DMS53 (cell line): Measurements from ENCODE around the gene DNER.

ENCODE experiments used
- DNase-seq: peaks from one replicate; lab custom pipeline; 2025; lab: John Stamatoyannopoulos, UW

DNER gene

DNA sequence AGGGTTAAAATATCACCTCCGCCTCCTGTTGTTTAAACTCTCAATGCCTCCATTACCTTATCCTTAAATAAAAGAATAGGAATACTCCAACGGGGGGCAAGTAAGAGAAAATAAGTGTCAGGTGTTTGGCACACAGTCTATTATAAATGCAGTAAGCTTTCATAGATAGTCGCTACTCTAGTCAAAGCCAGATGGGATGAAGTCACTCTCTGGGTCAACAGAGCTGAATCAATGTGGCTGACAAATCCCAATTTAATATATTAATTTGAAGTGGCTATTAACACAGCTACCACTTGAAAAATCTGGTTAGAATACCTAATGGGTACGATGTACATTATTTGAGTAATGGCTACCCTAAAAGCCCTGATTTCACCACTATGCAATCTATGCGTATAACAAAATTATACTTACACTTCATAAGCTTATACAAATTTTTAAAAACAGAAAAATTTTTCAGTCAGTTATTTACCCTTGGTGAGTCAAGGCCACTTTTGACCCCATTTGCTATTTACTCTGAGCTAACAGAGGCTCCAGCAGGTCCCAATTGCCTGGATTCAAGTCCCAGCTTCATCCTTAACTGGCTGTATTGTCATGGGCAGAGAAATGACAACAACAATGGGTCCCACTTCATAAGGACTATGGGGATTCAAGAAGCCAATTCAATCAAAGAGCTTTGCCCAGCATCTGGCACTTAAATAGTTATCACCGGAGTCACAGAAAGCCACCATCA is 275.8 kb downstream of the DNER start:
- DNase-seq = peak; percentile 61

GRCh38 chr2:229437467-229437866 is 276.9 kb downstream of the DNER start:
- DNase-seq = no peak

DNA sequence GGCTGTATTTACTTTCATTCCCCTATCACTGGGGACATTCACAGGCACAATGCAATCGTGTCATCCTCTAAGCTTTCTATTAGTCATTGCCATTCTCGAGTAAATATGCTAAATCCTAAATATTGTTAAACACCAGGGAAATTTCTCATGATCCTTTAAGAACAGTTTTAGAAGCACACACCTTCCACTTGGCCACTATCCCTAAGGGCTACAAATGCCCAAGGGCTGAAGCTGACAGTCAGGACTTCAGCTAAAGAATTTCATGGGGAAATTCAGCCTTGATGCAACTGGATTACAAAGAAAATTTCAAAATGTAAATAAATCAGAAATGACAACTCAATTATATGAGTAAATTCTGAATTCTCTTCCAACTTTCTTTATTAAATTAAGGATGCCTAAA is 280.2 kb downstream of the DNER start:
- DNase-seq = no peak

DNA sequence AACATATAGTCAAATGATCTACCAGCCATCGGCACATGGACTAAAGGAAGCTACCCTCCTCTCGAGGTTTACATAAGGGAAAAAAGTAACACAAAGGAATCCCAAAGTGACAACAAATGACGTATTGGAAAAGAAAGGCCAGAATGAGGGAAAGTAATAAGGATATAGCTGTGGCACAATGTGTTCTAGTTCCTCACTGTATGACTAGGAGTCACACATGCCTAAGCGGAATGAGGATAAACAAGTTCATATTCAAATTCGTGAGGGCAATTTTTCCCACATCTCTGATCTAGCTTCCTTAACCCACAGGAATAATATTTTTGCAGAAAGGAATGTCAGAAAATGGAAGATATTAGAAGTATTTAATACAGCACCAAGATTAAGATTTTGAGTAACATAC is 281.0 kb downstream of the DNER start:
- no peak for DNase-seq

GRCh38 chr2:229431327-229431954 is 282.9 kb downstream of the DNER start:
- peak; percentile 78 for DNase-seq

DNA sequence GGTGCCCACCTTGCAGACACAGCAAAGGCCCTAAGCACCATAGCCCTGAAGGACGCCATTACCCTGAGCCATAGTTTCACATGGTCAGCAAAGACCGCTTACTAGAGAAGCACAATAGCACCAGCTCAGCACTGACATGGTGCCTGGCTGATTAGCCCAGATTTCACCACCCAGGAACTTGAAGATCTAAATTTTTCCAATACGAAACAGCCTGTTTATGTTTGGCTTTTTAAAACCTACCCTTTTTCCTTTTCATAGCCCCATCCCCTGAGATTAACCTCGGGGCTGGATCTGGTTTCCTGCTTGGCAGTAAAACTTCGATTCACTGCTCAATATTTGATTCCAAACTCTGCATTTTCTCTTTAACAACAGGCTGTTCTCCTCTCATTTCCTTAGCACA is 284.8 kb downstream of the DNER start:
- no peak for DNase-seq

GRCh38 chr2:229426464-229426863 is 287.9 kb downstream of the DNER start:
- no peak for DNase-seq

GRCh38 chr2:229425598-229425997 is 288.8 kb downstream of the DNER start:
- DNase-seq = no peak

- DNase-seq = no peak
These were observed 292.3 kb downstream of the DNER start for GRCh38 chr2:229422063-229422462.

DNA sequence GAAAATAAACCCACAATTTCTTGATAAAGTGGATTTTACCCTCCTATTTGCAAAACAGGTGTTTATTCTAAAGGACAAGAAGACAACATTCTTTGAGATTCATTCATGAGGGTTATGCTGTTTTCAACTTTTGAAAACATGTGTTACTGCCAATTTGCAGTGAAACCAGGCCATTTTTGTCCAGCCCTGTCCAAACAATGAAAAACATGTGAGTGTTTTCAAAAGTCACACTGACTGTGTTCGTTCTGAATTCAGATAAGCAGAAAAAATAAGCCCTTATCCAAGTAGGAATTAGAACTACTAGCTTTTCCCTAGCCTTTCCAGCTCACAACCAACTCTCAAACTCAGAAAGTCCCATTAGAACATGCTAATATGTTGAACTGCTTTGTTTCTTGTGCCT is 295.2 kb downstream of the DNER start:
- DNase-seq = no peak

DNA sequence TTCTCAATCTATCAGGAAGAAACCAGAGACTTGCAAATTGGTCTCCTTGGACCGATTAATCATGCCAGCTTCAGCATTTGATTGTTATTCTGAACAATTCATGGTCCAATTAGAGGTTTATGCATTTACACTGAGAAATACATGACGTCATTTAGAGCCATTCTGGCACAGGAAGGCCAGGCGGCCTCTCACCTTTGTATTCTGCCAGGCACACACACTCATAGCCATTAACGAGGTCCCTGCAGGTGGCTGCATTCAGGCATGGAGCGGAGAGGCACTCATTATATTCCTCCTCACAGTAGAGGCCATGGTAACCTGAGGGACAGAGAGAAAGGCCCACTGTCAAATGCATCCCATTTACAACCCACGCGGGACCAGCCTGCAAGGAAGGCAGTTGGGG is 296.4 kb downstream of the DNER start:
- DNase-seq = peak; percentile 93

DNA sequence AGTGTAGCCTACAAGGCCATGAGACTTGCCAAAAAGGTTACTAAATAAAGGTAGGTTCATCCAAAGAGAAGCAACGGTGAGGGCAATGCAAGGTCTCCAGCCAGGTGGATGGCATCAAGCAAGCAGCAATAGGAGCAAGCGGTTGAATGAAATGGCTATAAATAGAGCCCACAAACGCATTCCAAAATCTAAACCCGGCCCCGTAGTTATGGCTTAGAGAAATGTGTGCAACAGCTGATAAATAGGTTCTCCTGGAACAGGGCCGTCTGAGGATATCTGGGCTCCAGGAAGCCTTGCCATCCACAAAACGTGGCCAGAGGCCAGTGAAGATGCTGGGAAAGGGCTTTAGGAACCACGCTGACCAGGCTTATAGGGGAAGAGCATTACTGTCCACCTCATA is 297.2 kb downstream of the DNER start:
- no peak for DNase-seq

- DNase-seq = no peak
These were observed 298.1 kb downstream of the DNER start for GRCh38 chr2:229416116-229416694.

- DNase-seq = no peak
These were observed 299.7 kb downstream of the DNER start for GRCh38 chr2:229414631-229415030.

DNA sequence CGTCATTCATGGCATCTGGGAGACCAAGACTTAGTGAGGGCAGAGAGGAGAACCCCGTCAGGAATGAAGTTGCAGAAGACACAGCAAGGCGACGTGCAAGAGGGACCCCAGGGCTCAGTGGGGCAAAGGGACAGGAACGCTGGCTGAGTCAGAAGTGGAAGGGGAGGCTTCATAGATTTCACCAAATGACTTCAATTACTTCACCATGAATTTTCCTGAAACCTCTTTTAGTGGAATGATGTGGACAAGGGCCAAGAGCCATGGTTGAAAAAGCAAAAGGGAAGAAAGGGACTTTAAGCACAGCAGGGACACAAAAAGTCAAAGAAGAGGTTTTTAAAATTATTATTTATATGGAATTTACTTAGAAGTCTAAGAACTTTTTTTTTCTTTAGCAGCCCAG is 301.7 kb downstream of the DNER start:
- no peak for DNase-seq

DNA sequence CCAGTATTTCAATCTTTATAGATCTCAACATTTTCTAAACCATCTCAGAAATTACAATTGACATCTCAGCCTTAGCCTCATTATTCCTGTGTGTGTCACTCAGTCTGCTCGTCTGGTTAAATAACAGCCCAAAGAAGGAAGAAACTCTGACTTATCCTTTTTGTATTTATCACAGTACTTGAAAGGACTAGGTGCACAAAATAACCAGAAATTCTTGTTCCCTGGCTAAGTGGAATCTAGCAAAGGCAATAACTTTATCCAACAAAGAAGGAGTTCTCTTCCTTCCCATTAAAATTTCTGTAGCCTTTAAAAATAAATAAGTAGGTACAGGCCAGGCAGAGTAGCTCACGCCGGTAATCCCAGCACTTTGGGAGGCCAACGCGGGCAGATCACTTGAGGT is 303.4 kb downstream of the DNER start:
- peak; percentile 8 for DNase-seq

DNA sequence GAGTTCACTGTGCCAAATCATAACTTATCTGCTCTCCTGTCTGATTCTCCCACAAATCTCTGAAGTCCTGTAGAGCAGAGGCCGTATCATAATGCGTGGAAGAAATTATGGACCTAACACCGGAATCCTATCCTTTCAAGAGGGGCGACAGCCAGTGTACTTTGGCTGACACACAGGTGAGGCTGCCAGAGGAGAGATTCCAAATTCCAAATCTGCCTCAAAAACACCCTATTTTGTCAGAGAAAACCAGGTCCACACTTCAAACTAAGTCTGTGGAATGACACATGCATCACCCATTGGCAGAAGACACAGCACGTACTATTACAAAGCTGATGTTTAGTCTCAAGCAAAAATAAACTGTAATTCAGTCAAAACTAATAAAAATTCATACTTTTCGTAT is 304.1 kb downstream of the DNER start:
- no peak for DNase-seq

DNA sequence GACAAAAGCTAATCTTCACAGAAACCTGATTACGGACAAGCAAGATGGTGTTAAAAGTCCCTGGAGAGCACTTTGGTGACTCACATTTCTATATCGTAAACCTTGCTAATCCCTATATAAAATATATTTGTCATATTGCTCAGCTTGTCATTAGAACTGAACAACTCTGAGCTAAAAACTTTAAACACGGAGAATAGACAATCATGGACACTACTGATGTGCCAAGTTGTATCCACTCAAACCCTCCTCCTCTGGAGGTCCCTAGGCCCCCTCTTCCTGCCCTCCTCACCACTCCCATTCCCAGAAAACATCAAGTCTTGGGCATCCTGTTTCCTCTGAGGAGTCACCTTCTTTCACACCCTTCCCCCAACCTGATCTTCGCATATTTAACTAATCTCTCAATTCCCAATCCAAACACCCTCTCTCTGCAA is 304.6 kb downstream of the DNER start:
- DNase-seq = no peak

DNA sequence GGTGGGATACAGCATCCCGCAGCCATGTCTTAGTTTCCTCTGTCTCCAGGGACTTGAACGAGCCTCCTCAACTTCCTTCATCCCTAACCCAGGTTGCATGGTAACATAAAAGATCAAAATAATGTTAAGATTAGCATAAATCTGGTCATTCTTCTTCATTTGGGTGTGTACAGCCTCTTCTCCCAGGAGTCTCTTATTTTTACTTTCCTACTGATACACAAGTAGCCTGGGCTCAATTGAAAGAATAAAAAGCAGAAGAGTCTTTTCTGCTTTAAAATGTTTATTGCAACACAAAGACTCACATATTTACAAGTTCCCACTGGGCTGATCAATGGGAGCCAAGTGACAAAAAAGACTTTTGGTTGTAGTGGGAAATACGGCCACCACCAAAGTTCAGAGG is 305.4 kb downstream of the DNER start:
- DNase-seq = no peak

DNA sequence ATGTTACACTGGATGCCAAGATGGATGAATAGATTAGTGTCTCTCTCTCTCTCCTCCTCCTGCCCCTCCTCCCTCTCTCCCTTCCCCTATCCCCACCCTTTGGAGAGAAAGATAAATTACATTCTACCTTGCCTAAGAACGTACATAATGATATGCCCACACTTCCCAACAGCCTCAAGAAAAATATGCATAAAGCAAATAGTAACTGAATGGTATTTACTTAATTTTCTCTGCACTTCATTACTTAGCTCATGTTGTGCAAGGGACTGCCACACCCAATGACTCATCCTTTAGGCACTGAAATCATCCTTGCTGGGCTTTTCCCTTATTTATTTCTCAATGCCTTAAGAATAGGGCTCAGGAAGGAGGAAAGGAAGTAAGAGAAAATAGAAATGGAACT is 306.0 kb downstream of the DNER start:
- peak; percentile 67 for DNase-seq

DNA sequence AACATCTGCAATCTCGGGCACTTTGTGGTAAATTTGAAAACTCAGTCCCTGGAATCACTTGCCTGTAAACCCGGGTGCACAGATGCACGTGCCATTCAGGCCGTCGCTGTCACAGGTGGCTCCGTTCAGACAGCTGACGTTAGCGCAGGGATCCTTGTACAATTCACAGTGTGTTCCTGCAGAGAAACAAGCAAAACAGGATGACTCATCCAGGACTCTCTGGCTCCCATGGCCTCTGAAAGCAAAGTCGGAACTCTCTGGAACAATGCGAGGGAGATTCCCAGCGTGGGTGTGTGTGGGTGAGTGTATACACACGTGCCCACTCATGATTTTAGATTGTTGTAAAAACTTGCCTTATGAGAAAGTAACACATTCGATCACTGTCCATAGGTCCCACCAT is 307.2 kb downstream of the DNER start:
- DNase-seq = peak; percentile 93

- no peak for DNase-seq
These were observed 308.6 kb downstream of the DNER start for GRCh38 chr2:229405796-229406195.

DNA sequence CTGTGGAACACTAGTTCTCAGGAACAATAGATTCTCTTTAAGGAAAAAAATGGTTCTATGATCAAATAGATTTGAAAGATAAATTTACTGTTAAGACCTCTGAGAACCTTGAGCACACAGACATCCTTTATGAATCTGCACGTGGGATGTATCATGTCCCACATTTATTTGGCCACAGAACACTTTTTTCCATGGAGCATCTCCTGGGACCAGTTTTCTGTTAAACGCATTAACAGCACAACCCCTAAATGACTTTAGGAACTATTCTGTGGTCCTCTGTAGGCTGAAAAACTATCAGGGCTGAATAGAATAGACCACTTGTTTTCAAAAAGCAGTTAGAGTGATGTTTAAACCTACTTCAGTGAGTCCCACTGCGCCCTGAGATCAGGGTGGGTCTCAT is 311.1 kb downstream of the DNER start:
- DNase-seq = no peak
